ENCODE results near the gene PPP6R2. TPM values are rescaled to one million over a fixed set of nuclear protein-coding genes. Genes with fewer than 3 reads are reported as not detected.

PPP6R2 gene
- polyA plus RNA-seq, 1 donor (not counting 4 experiments of a cell fraction or from before 2014, with no cell fraction given): 19.8 TPM

GRCh38 chr22:50447576-50448551 lies 104.7 kb downstream of the PPP6R2 start:
- no peak for DNase-seq (ENCODE audit: low read depth, low spot score)
- no peaks in the 10 kb centered on the region for H3K4me1 ChIP-seq (ENCODE audit: control insufficient read depth, extremely low read depth, insufficient read depth, low read length)
- H3K4me3 ChIP-seq (ENCODE audit: control insufficient read depth in 2 of 3, extremely low read depth in 1 of 3, insufficient read depth in 2 of 3, low read depth in 1 of 3, low read length in 3 of 3): no peak overlapping the region
- peaks cover 22 to 28% of the 10 kb centered on the region in 2 experiments for H3K36me3 ChIP-seq (ENCODE audit: control insufficient read depth in 2 of 2, extremely low read depth in 1 of 2, insufficient read depth in 2 of 2, low read length in 2 of 2)
- H3K79me2 ChIP-seq (ENCODE audit: control insufficient read depth, insufficient read depth, low read length): no peaks in the 10 kb centered on the region
- no peak overlapping the region for H3K4me2 ChIP-seq (ENCODE audit: control insufficient read depth, extremely low read depth, insufficient read depth, low read depth, low read length)
- H4K20me1 ChIP-seq (ENCODE audit: control insufficient read depth, extremely low read depth, insufficient read depth, low read length): no peaks in the 10 kb centered on the region
- H3K9me1 ChIP-seq (ENCODE audit: control insufficient read depth, extremely low read depth, insufficient read depth, low read length): no peaks in the 10 kb centered on the region
- no peak overlapping the region for H3K27ac ChIP-seq (ENCODE audit: control insufficient read depth, insufficient read depth, low read length)
- H2AFZ ChIP-seq (ENCODE audit: control insufficient read depth, low read length): no peak overlapping the region
- no peak overlapping the region for H3K9ac ChIP-seq (ENCODE audit: control insufficient read depth, extremely low read depth, insufficient read depth, low read length)
- FAIRE-seq: no peak
- no peak for TF ChIP-seq EZH2 (IDR thresholded peaks at IDR 0.05; ENCODE audit: low read length)
- no peak for TF ChIP-seq CTCF (optimal IDR thresholded peaks at IDR 0.05 in 1 of 3, IDR thresholded peaks at IDR 0.05 in 1 of 3, conservative IDR thresholded peaks at IDR 0.05 in 1 of 3; ENCODE audit: extremely low read depth in 1 of 3, insufficient read depth in 2 of 3, low read length in 3 of 3)
- dilution Hi-C loops (cut with MboI; ENCODE audit: extremely low pct_ligation_motif_present, low sequenced_read_pairs): no loop called here
- no peaks in the 10 kb centered on the region for H3K9me3 ChIP-seq (ENCODE audit: control insufficient read depth, low read depth, low read length)
- no peaks in the 10 kb centered on the region for H3K27me3 ChIP-seq (ENCODE audit: control insufficient read depth, extremely low read depth, insufficient read depth, low read length)

- H3K36me3 ChIP-seq (ENCODE audit: control insufficient read depth in 2 of 2, extremely low read depth in 1 of 2, insufficient read depth in 2 of 2, low read length in 2 of 2): peaks cover 38 to 39% of the 10 kb centered on the region in 2 experiments
- H3K4me2 ChIP-seq (ENCODE audit: control insufficient read depth, extremely low read depth, insufficient read depth, low read depth, low read length): no peak overlapping the region
- H4K20me1 ChIP-seq (ENCODE audit: control insufficient read depth, extremely low read depth, insufficient read depth, low read length): peaks cover 2% of the 10 kb centered on the region
- H3K79me2 ChIP-seq (ENCODE audit: control insufficient read depth, insufficient read depth, low read length): no peaks in the 10 kb centered on the region
- H3K27me3 ChIP-seq (ENCODE audit: control insufficient read depth, extremely low read depth, insufficient read depth, low read length): no peaks in the 10 kb centered on the region
- no peak overlapping the region for H3K27ac ChIP-seq (ENCODE audit: control insufficient read depth, insufficient read depth, low read length)
- H3K9me3 ChIP-seq (ENCODE audit: control insufficient read depth, low read depth, low read length): no peaks in the 10 kb centered on the region
- no peak for DNase-seq (ENCODE audit: low read depth, low spot score)
- TF ChIP-seq EZH2 (IDR thresholded peaks at IDR 0.05; ENCODE audit: low read length): no peak
- no peak for TF ChIP-seq CTCF (optimal IDR thresholded peaks at IDR 0.05 in 1 of 3, IDR thresholded peaks at IDR 0.05 in 1 of 3, conservative IDR thresholded peaks at IDR 0.05 in 1 of 3; ENCODE audit: extremely low read depth in 1 of 3, insufficient read depth in 2 of 3, low read length in 3 of 3)
- H2AFZ ChIP-seq (ENCODE audit: control insufficient read depth, low read length): no peak overlapping the region
- FAIRE-seq: no peak
- no peaks in the 10 kb centered on the region for H3K4me1 ChIP-seq (ENCODE audit: control insufficient read depth, extremely low read depth, insufficient read depth, low read length)
- dilution Hi-C loops (cut with MboI; ENCODE audit: extremely low pct_ligation_motif_present, low sequenced_read_pairs): no loop called here
- H3K4me3 ChIP-seq (ENCODE audit: control insufficient read depth in 2 of 3, extremely low read depth in 1 of 3, insufficient read depth in 2 of 3, low read depth in 1 of 3, low read length in 3 of 3): no peak overlapping the region
- no peak overlapping the region for H3K9ac ChIP-seq (ENCODE audit: control insufficient read depth, extremely low read depth, insufficient read depth, low read length)
- H3K9me1 ChIP-seq (ENCODE audit: control insufficient read depth, extremely low read depth, insufficient read depth, low read length): no peaks in the 10 kb centered on the region
Measured at GRCh38 chr22:50452649-50453048, 109.5 kb downstream of the PPP6R2 start.

All from keratinocyte (primary cell).